Esophagus squamous epithelium (tissue), 5 donors: ENCODE measurements around the gene KLF7. TPM values are rescaled to one million over a fixed set of nuclear protein-coding genes. Genes with fewer than 3 reads are reported as not detected.

ENCODE experiments used
- DNase-seq: peaks from one replicate; lab custom pipeline; 2025; lab: John Stamatoyannopoulos, UW
- H3K27ac ChIP-seq, 4 donors: fragments of 200-600 bp; sonication (generic); one replicate each; pipeline ENCODE4 v1.5.1; 2016 to 2019; ENCODE audit warnings: mild to moderate bottlenecking in 1 of 4
- H3K27me3 ChIP-seq, 4 donors: fragments of 200-600 bp; sonication (generic); 1 replicate in 3 of 4; 2 replicates in 1 of 4; pipeline versions ENCODE4 v1.5.1 to v1.6.0; 2017 to 2021; ENCODE audit warnings: antibody characterized with exemption in 1 of 4
- H3K36me3 ChIP-seq, 3 donors: fragments of 200-600 bp; sonication (generic); one replicate each; pipeline ENCODE4 v1.5.1; 2016 to 2019
- H3K4me1 ChIP-seq, 3 donors: fragments of 200-600 bp; sonication (generic); one replicate each; pipeline ENCODE4 v1.5.1; 2017 to 2019
- H3K4me3 ChIP-seq, 4 donors: fragments of 200-600 bp; sonication (generic); 1 replicate in 3 of 4; 2 replicates in 1 of 4; pipeline ENCODE4 v1.5.1; 2016 to 2019; ENCODE audit warnings: mild to moderate bottlenecking in 2 of 4, moderate library complexity in 1 of 4
- H3K9me3 ChIP-seq, 3 donors: fragments of 200-600 bp; sonication (generic); one replicate each; pipeline ENCODE4 v1.5.1; 2016 to 2019
- POLR2A ChIP-seq, 4 donors: fragments of 450-650 bp; IDR thresholded peaks; one replicate each; pipeline ENCODE4 v1.6.1; 2017; ENCODE audit warnings: antibody characterized with exemption in 4 of 4, mild to moderate bottlenecking in 4 of 4, moderate library complexity in 3 of 4
- WGBS, 2 donors: methylation state at CpG; one replicate each; pipeline ENCODE4 v1.1.5; 2018; 5-methylcytosine and 5-hydroxymethylcytosine counted together
- intact Hi-C: fragments of 100-400 bp; cut with DNase I; formaldehyde crosslinking; loops from one replicate; pipeline ENCODE4 v1.15.0; 2022
- total RNA-seq, 4 donors: library from RNA; depleted of rRNA; stranded (reverse); fragments of >200 nt; gene quantifications; one replicate each; pipeline ENCODE4 v1.1.0, GENCODE V29; 2016
- TF ChIP-seq, protein P1 (sequence below), 6 experiments: fragments of 450-650 bp in 4 of 6; fragments of 200-600 bp in 2 of 6; sonication (generic) in 2 of 6; IDR thresholded peaks; one replicate each; pipeline ENCODE4 v1.5.1; 2016 to 2019; ENCODE audit warnings: antibody characterized with exemption in 6 of 6, mild to moderate bottlenecking in 4 of 6, moderate library complexity in 4 of 6
- donor health status: DM: yes; HTN: yes; CAD: no.

Gene KLF7
- total RNA-seq, 4 donors from 2014 or later: 6.5 to 24.8 (median 15.2) TPM

DNA sequence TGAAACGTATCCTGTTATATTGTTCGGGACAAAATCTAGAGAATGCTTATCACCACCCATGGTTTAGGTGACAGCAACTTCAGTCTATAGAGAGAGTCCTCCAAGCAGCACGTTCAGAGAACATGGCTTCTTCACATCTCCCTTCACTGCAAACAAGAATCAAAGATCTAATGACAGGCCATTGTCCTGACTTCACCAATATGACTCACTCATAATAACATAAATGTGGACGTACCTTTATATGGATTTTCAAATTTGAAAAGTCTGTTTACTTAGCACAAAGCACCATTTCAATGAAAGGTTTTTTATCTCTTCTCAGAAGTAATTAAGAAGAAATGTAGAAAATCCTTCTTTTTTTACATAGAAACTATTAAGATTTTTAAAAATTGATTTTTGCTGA, 46.7 kb downstream of the KLF7 start:
- Histone ChIP-seq H3K36me3 (peaks cover 0 to 21% (median 11%) of the 10 kb centered on the region in 3 donors), H3K4me3 (no peak overlapping the region), H3K27me3 (no peaks in the 10 kb centered on the region), H3K27ac (no peak overlapping the region), H3K9me3 (no peaks in the 10 kb centered on the region), H3K4me1 (peaks cover 0 to 34% (median 7%) of the 10 kb centered on the region in 3 donors)
- WGBS, 2 donors: 69 to 76% methylated on average over 4 of the region's 4 CpGs
- TF ChIP-seq, protein P1, sequence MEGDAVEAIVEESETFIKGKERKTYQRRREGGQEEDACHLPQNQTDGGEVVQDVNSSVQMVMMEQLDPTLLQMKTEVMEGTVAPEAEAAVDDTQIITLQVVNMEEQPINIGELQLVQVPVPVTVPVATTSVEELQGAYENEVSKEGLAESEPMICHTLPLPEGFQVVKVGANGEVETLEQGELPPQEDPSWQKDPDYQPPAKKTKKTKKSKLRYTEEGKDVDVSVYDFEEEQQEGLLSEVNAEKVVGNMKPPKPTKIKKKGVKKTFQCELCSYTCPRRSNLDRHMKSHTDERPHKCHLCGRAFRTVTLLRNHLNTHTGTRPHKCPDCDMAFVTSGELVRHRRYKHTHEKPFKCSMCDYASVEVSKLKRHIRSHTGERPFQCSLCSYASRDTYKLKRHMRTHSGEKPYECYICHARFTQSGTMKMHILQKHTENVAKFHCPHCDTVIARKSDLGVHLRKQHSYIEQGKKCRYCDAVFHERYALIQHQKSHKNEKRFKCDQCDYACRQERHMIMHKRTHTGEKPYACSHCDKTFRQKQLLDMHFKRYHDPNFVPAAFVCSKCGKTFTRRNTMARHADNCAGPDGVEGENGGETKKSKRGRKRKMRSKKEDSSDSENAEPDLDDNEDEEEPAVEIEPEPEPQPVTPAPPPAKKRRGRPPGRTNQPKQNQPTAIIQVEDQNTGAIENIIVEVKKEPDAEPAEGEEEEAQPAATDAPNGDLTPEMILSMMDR (IDR thresholded peaks at IDR 0.05): no peak
- TF ChIP-seq POLR2A (IDR thresholded peaks at IDR 0.05): no peak
- DNase-seq: no peak
- intact Hi-C loops: no loop called here

DNA sequence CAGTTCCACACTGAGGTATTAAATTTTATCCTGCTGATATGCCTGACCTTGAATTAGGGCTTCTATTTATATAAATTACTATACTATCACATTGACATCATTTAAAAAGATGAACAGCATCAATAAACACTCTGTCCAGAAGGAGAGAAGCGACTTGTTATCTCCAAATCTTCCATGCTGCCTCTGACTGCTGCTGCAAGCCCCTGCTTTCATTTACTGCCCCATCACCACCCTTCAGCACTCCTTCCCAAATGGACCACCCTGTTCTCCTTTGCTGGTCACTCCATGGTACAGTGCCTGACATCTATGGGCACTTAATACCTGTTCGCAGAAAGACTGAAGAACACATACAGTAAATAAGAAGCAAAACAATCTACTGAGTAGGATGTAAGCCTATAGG, 48.1 kb downstream of the KLF7 start:
- Histone ChIP-seq H3K4me3 (no peak overlapping the region), H3K4me1 (peaks cover 0 to 26% (median 3%) of the 10 kb centered on the region in 3 donors), H3K9me3 (no peaks in the 10 kb centered on the region), H3K36me3 (peaks cover 0 to 13% (median 0%) of the 10 kb centered on the region in 3 donors), H3K27me3 (no peaks in the 10 kb centered on the region), H3K27ac (no peak overlapping the region)
- DNase-seq: no peak
- intact Hi-C loops: no loop called here
- TF ChIP-seq, protein P1 (IDR thresholded peaks at IDR 0.05): no peak
- no peak for TF ChIP-seq POLR2A (IDR thresholded peaks at IDR 0.05)
- WGBS, 2 donors: 94 to 96% methylated on average over 2 of the region's 2 CpGs

GRCh38 chr2:207115715-207116364, 49.9 kb downstream of the KLF7 start:
- peak overlapping the region in 1 of 4 donors; percentile 14 for H3K27ac ChIP-seq
- intact Hi-C loops: no loop called here
- DNase-seq: no peak

DNA sequence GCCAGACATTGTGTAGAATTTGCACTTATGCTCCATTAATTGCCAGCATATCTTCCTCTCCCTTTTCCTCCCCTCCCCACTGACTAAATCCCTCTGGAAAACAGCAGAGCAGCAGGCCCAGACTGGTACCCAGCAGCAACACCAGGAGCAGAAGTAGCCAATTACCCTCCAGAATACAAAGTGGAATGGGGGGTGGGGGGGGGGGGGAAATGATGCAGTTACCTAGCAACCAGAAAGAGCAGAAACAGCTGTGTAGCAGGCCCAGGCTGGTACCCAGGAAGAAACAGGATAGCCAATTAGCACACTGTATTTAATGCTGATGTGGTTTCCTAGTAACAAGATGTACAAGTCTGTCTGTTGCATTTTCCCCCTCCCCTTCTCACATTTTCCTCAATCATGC, 52.3 kb downstream of the KLF7 start:
- Histone ChIP-seq H3K9me3 (no peaks in the 10 kb centered on the region), H3K27ac (no peak overlapping the region), H3K36me3 (peaks cover 0 to 31% (median 0%) of the 10 kb centered on the region in 3 donors), H3K4me3 (no peak overlapping the region), H3K4me1 (peaks cover 0 to 8% (median 0%) of the 10 kb centered on the region in 3 donors), H3K27me3 (no peaks in the 10 kb centered on the region)
- DNase-seq: no peak
- TF ChIP-seq, protein P1 (IDR thresholded peaks at IDR 0.05): no peak
- TF ChIP-seq POLR2A (IDR thresholded peaks at IDR 0.05): no peak
- intact Hi-C loops: no loop called here

More at GRCh38 chr2:207115715-207116364, 49.9 kb downstream of the KLF7 start:
- H3K36me3 ChIP-seq: peaks cover 0 to 14% (median 0%) of the 10 kb centered on the region in 3 donors
- 68 to 69% methylated on average over 6 of the region's 6 CpGs for WGBS, 2 donors
- no peak for TF ChIP-seq POLR2A (IDR thresholded peaks at IDR 0.05)
- TF ChIP-seq, protein P1 (IDR thresholded peaks at IDR 0.05): no peak
- no peaks in the 10 kb centered on the region for H3K27me3 ChIP-seq
- peak overlapping the region in 1 of 4 donors; percentile 9 for H3K4me3 ChIP-seq
- peaks cover 0 to 8% (median 0%) of the 10 kb centered on the region in 3 donors for H3K4me1 ChIP-seq
- H3K9me3 ChIP-seq: no peaks in the 10 kb centered on the region

- Histone ChIP-seq H3K9me3 (no peaks in the 10 kb centered on the region), H3K27ac (no peak overlapping the region), H3K4me1 (peaks cover 0 to 8% (median 0%) of the 10 kb centered on the region in 3 donors), H3K27me3 (no peaks in the 10 kb centered on the region), H3K36me3 (peaks cover 0 to 35% (median 0%) of the 10 kb centered on the region in 3 donors), H3K4me3 (no peak overlapping the region)
- intact Hi-C loops: no loop called here
- WGBS, 2 donors: 88 to 89% methylated on average over 2 of the region's 2 CpGs
- no peak for DNase-seq
- no peak for TF ChIP-seq POLR2A (IDR thresholded peaks at IDR 0.05)
- TF ChIP-seq, protein P1 (IDR thresholded peaks at IDR 0.05): no peak
Measured at GRCh38 chr2:207112785-207113184, 53.0 kb downstream of the KLF7 start.
